Ovary (tissue), 9 donors: Measurements from ENCODE around the gene WDR18. TPM values are rescaled to one million over a fixed set of nuclear protein-coding genes. Genes with fewer than 3 reads are reported as not detected.

Experiments used
- DNase-seq, 5 donors: peaks; one replicate each; pipeline ENCODE4 v3.0.0-alpha.2; 2019 to 2020
- H3K27ac ChIP-seq, 2 donors: fragments of 200-600 bp; one replicate each; pipeline versions ENCODE4 v1.5.1 to v1.8.0; 2019 to 2022
- H3K27me3 ChIP-seq: fragments of 200-600 bp; one replicate; pipeline ENCODE4 v1.8.0; 2022
- H3K36me3 ChIP-seq: fragments of 200-600 bp; sonication (generic); one replicate; pipeline ENCODE4 v1.5.1; 2019
- H3K4me1 ChIP-seq: one replicate; pipeline ENCODE4 v1.8.1; 2013; ENCODE audit warnings: mild to moderate bottlenecking, moderate library complexity; ENCODE audit not compliant: insufficient read depth
- H3K4me3 ChIP-seq: fragments of 200-600 bp; sonication (generic); one replicate; pipeline ENCODE4 v1.5.1; 2017
- H3K9me3 ChIP-seq, 2 donors: fragments of 200-600 bp in 1 of 2; sonication (generic) in 1 of 2; one replicate each; pipeline versions ENCODE4 v1.5.1 to v1.8.1; 2013 to 2019; ENCODE audit warnings: mild to moderate bottlenecking in 1 of 2, moderate library complexity in 1 of 2
- CTCF ChIP-seq, 3 donors: fragments of 450-650 bp in 2 of 3; fragments of 200-600 bp in 1 of 3; IDR thresholded peaks; one replicate each; pipeline versions ENCODE4 v1.5.1 to v1.8.0; 2016 to 2022; ENCODE audit warnings: antibody characterized with exemption in 3 of 3, mild to moderate bottlenecking in 1 of 3
- EP300 ChIP-seq: sonication (generic); formaldehyde crosslinking; IDR thresholded peaks from one replicate; pipeline ENCODE4 v1.6.1; 2017; ENCODE audit warnings: antibody characterized with exemption
- POLR2A ChIP-seq: fragments of 450-650 bp; IDR thresholded peaks from one replicate; pipeline ENCODE4 v1.6.1; 2017; ENCODE audit warnings: antibody characterized with exemption, mild to moderate bottlenecking, moderate library complexity
- WGBS, 3 donors: extraction: QIAGEN DNeasy Blood & Tissue Kit in 1 of 3; methylation state at CpG; one replicate each; pipeline versions ENCODE4 v1.1.5 to v1.1.7; 2013 to 2017; 5-methylcytosine and 5-hydroxymethylcytosine counted together
- intact Hi-C, 4 donors: fragments of 100-400 bp; cut with DNase I; formaldehyde crosslinking; loops; one replicate each; pipeline versions ENCODE4 v1.11.0 to v1.15.1; 2022 to 2023
- polyA plus RNA-seq, 2 donors: library from polyadenylated mRNA; stranded (reverse); fragments of 200-250 nt in 1 of 2; fragments of 350-450 nt in 1 of 2; fragmentation: Illumina TruSeq in 1 of 2; extraction: RNeasy Lipid Tissue Mini Kit (QIAGEN cat#74804) in 1 of 2; gene quantifications; one replicate each; pipeline ENCODE4 v1.2.3, GENCODE V29; 2013 to 2014
- total RNA-seq, 7 donors: library from RNA; depleted of rRNA in 2 of 7; stranded (reverse); fragments of >200 nt in 2 of 7; fragmentation: NEBNext Ultra II Directional in 3 of 7; extraction: Animal tissue kit (Norgen Biotek cat#: 25700) in 3 of 7; gene quantifications; one replicate each; pipeline versions ENCODE4 v1.1.0 to v1.2.4, GENCODE V29; 2016 to 2023
- donor health status: DM: no; HTN: no; CAD: no; lungs with moderate emphysema.
- donor health status: DM: no; HTN: no; CAD: no.
- donor health status: Bipolar disorder and iron deficiency.
- donor health status: DM: yes; HTN: yes; CAD: no.
- donor health status: DM: no; HTN: no; CAD: no.
- donor health status: DM: yes; HTN: yes; CAD: no.

WDR18 gene
- total and polyA plus RNA-seq, 9 donors, result 3.5 to 45.6 (median 24.5) TPM

- H3K4me3 ChIP-seq, result no peak overlapping the region
- intact Hi-C loops, result loop anchor here in 2 of 4 donors (5.0 to 10.0 kb wide), 2 partner anchors 81 to 169 kb away; partner anchors contain the start of gene POLR2E (in 1 of the 2)
- WGBS, 3 donors, result 50 to 57% (median 56%) methylated on average over 23 to 31 of the region's 31 CpGs
- H3K36me3 ChIP-seq, result no peaks in the 10 kb centered on the region
- H3K9me3 ChIP-seq, result no peaks in the 10 kb centered on the region
- H3K27ac ChIP-seq, result no peak overlapping the region
- DNase-seq, result no peak
- TF ChIP-seq EP300 (no peak), POLR2A (no peak), CTCF (IDR thresholded peaks at IDR 0.05) (no peak)
- H3K4me1 ChIP-seq, result peaks cover 30% of the 10 kb centered on the region
- H3K27me3 ChIP-seq, result no peaks in the 10 kb centered on the region
Measured at GRCh38 chr19:1015782-1016646, 31.9 kb downstream of the WDR18 start.

- intact Hi-C loops, result loop anchor here in 2 of 4 donors (5.0 to 10.0 kb wide), 2 partner anchors 81 to 168 kb away; partner anchors contain the start of gene POLR2E (in 1 of the 2)
- TF ChIP-seq CTCF (IDR thresholded peaks at IDR 0.05) (no peak), EP300 (no peak), POLR2A (no peak)
- no peak overlapping the region for H3K4me3 ChIP-seq
- H3K9me3 ChIP-seq, result no peaks in the 10 kb centered on the region
- H3K27ac ChIP-seq, result no peak overlapping the region
- H3K36me3 ChIP-seq, result no peaks in the 10 kb centered on the region
- H3K4me1 ChIP-seq, result peaks cover 31% of the 10 kb centered on the region
- WGBS, 3 donors, result 47 to 58% (median 57%) methylated on average over 9 to 12 of the region's 12 CpGs
- no peak for DNase-seq
- no peaks in the 10 kb centered on the region for H3K27me3 ChIP-seq
Measured at GRCh38 chr19:1016647-1017114, 32.5 kb downstream of the WDR18 start.

GRCh38 chr19:1017115-1017905 lies 33.2 kb downstream of the WDR18 start:
- Histone ChIP-seq H3K9me3 (no peaks in the 10 kb centered on the region), H3K27me3 (no peaks in the 10 kb centered on the region), H3K27ac (no peak overlapping the region), H3K4me3 (no peak overlapping the region), H3K36me3 (no peaks in the 10 kb centered on the region), H3K4me1 (peaks cover 33% of the 10 kb centered on the region)
- 58 to 60% (median 59%) methylated on average over 24 of the region's 24 CpGs for WGBS, 3 donors
- intact Hi-C loops, result loop anchor here in 2 of 4 donors (5.0 to 10.0 kb wide), 2 partner anchors 80 to 167 kb away; partner anchors contain the start of gene POLR2E (in 1 of the 2)
- no peak for DNase-seq
- TF ChIP-seq POLR2A (no peak), CTCF (IDR thresholded peaks at IDR 0.05) (no peak), EP300 (no peak)

GRCh38 chr19:1017906-1018305 lies 33.8 kb downstream of the WDR18 start:
- H3K27ac ChIP-seq, result no peak overlapping the region
- H3K4me3 ChIP-seq, result no peak overlapping the region
- no peaks in the 10 kb centered on the region for H3K36me3 ChIP-seq
- no peak for DNase-seq
- 75 to 87% (median 83%) methylated on average over 9 of the region's 9 CpGs for WGBS, 3 donors
- intact Hi-C loops, result loop anchor here in 2 of 4 donors (5.0 to 10.0 kb wide), 2 partner anchors 79 to 167 kb away; partner anchors contain the start of gene POLR2E (in 1 of the 2)
- H3K9me3 ChIP-seq, result no peaks in the 10 kb centered on the region
- H3K27me3 ChIP-seq, result no peaks in the 10 kb centered on the region
- TF ChIP-seq POLR2A (no peak), CTCF (IDR thresholded peaks at IDR 0.05) (no peak), EP300 (no peak)
- H3K4me1 ChIP-seq, result peaks cover 33% of the 10 kb centered on the region
